ENCODE results near the gene CCDC177.
"Not testable (repeated sequence)": the region's sequence is repeated elsewhere in the genome, so short reads cannot be mapped to it uniquely, and the experiment has no call there.

Gene CCDC177

GRCh38 chr14:69599431-69599830, 24.8 kb upstream of the CCDC177 start:
- not testable (repeated sequence) for DNase-seq

- DNase-seq = no peak
Observed at GRCh38 chr14:69595336-69595735, 20.7 kb upstream of the CCDC177 start.

GRCh38 chr14:69594846-69595245, 20.2 kb upstream of the CCDC177 start:
- no peak for DNase-seq

- no peak for DNase-seq
Observed at GRCh38 chr14:69593018-69593677, 18.5 kb upstream of the CCDC177 start.

GRCh38 chr14:69591317-69591716, 16.6 kb upstream of the CCDC177 start:
- DNase-seq = no peak

- DNase-seq = no peak
Observed at GRCh38 chr14:69587389-69587788, 12.7 kb upstream of the CCDC177 start.

GRCh38 chr14:69586404-69586803, 11.7 kb upstream of the CCDC177 start:
- DNase-seq = no peak

GRCh38 chr14:69584389-69584788, 9.7 kb upstream of the CCDC177 start:
- DNase-seq = no peak

GRCh38 chr14:69582829-69583228, 8.2 kb upstream of the CCDC177 start:
- no peak for DNase-seq

GRCh38 chr14:69582212-69582611, 7.5 kb upstream of the CCDC177 start:
- DNase-seq = no peak

GRCh38 chr14:69581316-69581935, 6.8 kb upstream of the CCDC177 start:
- no peak for DNase-seq

- DNase-seq = no peak
Observed at GRCh38 chr14:69580009-69580577, 5.4 kb upstream of the CCDC177 start.

GRCh38 chr14:69579476-69579875, 4.8 kb upstream of the CCDC177 start:
- no peak for DNase-seq

GRCh38 chr14:69574954-69575295, 254 bp upstream of the CCDC177 start:
- DNase-seq = no peak

GRCh38 chr14:69573831-69574262, 824 bp downstream of the CCDC177 start:
- no peak for DNase-seq

- no peak for DNase-seq
Observed at GRCh38 chr14:69573205-69573830, 1.4 kb downstream of the CCDC177 start.

GRCh38 chr14:69572841-69573135, 1.9 kb downstream of the CCDC177 start:
- no peak for DNase-seq

- no peak for DNase-seq
Observed at GRCh38 chr14:69572030-69572840, 2.4 kb downstream of the CCDC177 start.

GRCh38 chr14:69571449-69572029, 3.1 kb downstream of the CCDC177 start:
- no peak for DNase-seq

- DNase-seq = no peak
Observed at GRCh38 chr14:69570836-69571330, 3.8 kb downstream of the CCDC177 start.

GRCh38 chr14:69569859-69570258, 4.8 kb downstream of the CCDC177 start:
- no peak for DNase-seq

GRCh38 chr14:69567563-69567962, 7.1 kb downstream of the CCDC177 start:
- DNase-seq = no peak

GRCh38 chr14:69561893-69562292, 12.8 kb downstream of the CCDC177 start:
- DNase-seq = no peak

Measured in activated gamma-delta T cell (primary cell).